HepG2 (cell line): Measurements from ENCODE around the gene ARCN1. TPM values are rescaled to one million over a fixed set of nuclear protein-coding genes. Genes with fewer than 3 reads are reported as not detected.

Experiments
- ATAC-seq: fragments of 200-7000 bp; cut with Tn5 transposase; 3 replicates; pipeline ENCODE4 v1.9.1; 2020; ENCODE audit warnings: mild to moderate bottlenecking, moderate library complexity
- Bru-seq: library from RNA; stranded (reverse); fragments of 400-500 nt; gene quantifications from one replicate; lab custom pipeline; 2021; lab: Mats Ljungman, UMichigan
- BruChase-seq, 2 experiments: library from RNA; stranded (reverse); fragments of 400-500 nt; gene quantifications; one replicate each; lab custom pipeline; 2021; lab: Mats Ljungman, UMichigan
- BruUV-seq: library from RNA; stranded (reverse); fragments of 400-500 nt; replicated peaks from 2 replicates; lab custom pipeline; 2021; lab: Mats Ljungman, UMichigan
- CTCF ChIA-PET: fragments of 300-600 bp; formaldehyde crosslinking; extraction: SDS; loops from one replicate; lab custom pipeline; 2021; ENCODE audit warnings: low total read pairs, inconsistent platforms, low intra/inter-chr PET ratio; lab: Yijun Ruan, JAX
- POLR2A ChIA-PET: fragments of 350-600 bp; sonication (Branson Sonifier 250); formaldehyde crosslinking; loops from one replicate; lab custom pipeline; 2020; ENCODE audit warnings: antibody characterized with exemption, inconsistent platforms; lab: Yijun Ruan, JAX
- DNase-seq: peaks from one replicate; pipeline ENCODE4 v3.0.0-alpha.2; 2015; ENCODE audit warnings: low spot score
- FAIRE-seq: peaks from 3 replicates; lab custom pipeline; 2011; peaks lifted over from hg19 to GRCh38; lab: Jason Lieb, UNC
- H2AFZ ChIP-seq: one replicate; pipeline ENCODE4 v1.6.1; 2011; ENCODE audit warnings: low read length, inconsistent platforms
- H3K27ac ChIP-seq: fragments of 300-600 bp; 3 replicates; pipeline ENCODE4 v1.8.0; 2011; ENCODE audit warnings: mixed run types, mild to moderate bottlenecking, mixed read lengths, low read length, inconsistent platforms; ENCODE audit not compliant: insufficient read depth; ENCODE audit errors: extremely low read length
- H3K27me3 ChIP-seq, 2 experiments: fragments of 200-600 bp in 1 of 2; 2 replicates in 1 of 2; 3 replicates in 1 of 2; pipeline versions ENCODE4 v1.6.0 to v1.8.0; 2011; ENCODE audit warnings: low read length in 2 of 2, mild to moderate bottlenecking in 2 of 2, moderate library complexity in 2 of 2, inconsistent platforms in 1 of 2; ENCODE audit not compliant: insufficient read depth in 2 of 2, control insufficient read depth in 1 of 2
- H3K36me3 ChIP-seq, 2 experiments: fragments of 200-600 bp in 1 of 2; replicated peaks in 1 of 2; 2 replicates in 1 of 2; 3 replicates in 1 of 2; pipeline versions ENCODE4 v1.5.1 to v1.8.0; 2011; ENCODE audit warnings: low read length in 2 of 2, inconsistent platforms in 1 of 2; ENCODE audit not compliant: insufficient read depth in 2 of 2, control insufficient read depth in 1 of 2
- H3K4me1 ChIP-seq: 2 replicates; pipeline ENCODE4 v1.5.1; 2012; ENCODE audit warnings: low read length, inconsistent platforms; ENCODE audit not compliant: insufficient read depth
- H3K4me2 ChIP-seq: 2 replicates; pipeline ENCODE4 v1.6.0; 2011; ENCODE audit warnings: low read depth, low read length, inconsistent platforms
- H3K4me3 ChIP-seq, 3 experiments: fragments of 200-600 bp in 1 of 3; sonication (generic), shearing (Covaris generic) in 1 of 3; replicated peaks in 1 of 3; 2 replicates each; pipeline ENCODE4 v1.5.1; 2011 to 2016; ENCODE audit warnings: low read length in 3 of 3, inconsistent platforms in 2 of 3, low read depth in 2 of 3, mild to moderate bottlenecking in 2 of 3, control low read depth in 1 of 3, mixed read lengths in 1 of 3; ENCODE audit not compliant: insufficient read depth in 1 of 3
- H3K79me2 ChIP-seq: one replicate; pipeline ENCODE4 v1.6.1; 2011; ENCODE audit warnings: low read length, inconsistent platforms; ENCODE audit not compliant: insufficient read depth
- H3K9ac ChIP-seq: 2 replicates; pipeline ENCODE4 v1.6.0; 2011; ENCODE audit warnings: mild to moderate bottlenecking, low read depth, low read length, inconsistent platforms; ENCODE audit not compliant: insufficient read depth
- H3K9me3 ChIP-seq: 2 replicates; pipeline ENCODE4 v1.5.1; 2012; ENCODE audit warnings: mild to moderate bottlenecking, low read length
- H4K20me1 ChIP-seq: 2 replicates; pipeline ENCODE4 v1.6.0; 2011; ENCODE audit warnings: inconsistent platforms, mild to moderate bottlenecking, low read length, moderate library complexity; ENCODE audit not compliant: insufficient read depth
- CREM ChIP-seq, 2 experiments: sonication (generic) in 1 of 2; formaldehyde crosslinking in 1 of 2; IDR thresholded peaks; 2 replicates each; pipeline versions ENCODE4 v1.4.0 to v1.6.1; 2016 to 2020; ENCODE audit warnings: antibody characterized with exemption in 1 of 2, mild to moderate bottlenecking in 1 of 2, missing genetic modification reagents in 1 of 2
- KDM5B ChIP-seq: sonication (generic); formaldehyde crosslinking; IDR thresholded peaks from 2 replicates; pipeline ENCODE4 v1.4.0; 2020; ENCODE audit warnings: missing genetic modification reagents, mild to moderate bottlenecking, borderline replicate concordance
- POGZ ChIP-seq: sonication (generic); formaldehyde crosslinking; IDR thresholded peaks from 2 replicates; pipeline ENCODE4 v1.4.0; 2020; ENCODE audit warnings: mild to moderate bottlenecking, missing genetic modification reagents
- RFXAP ChIP-seq: sonication (generic); formaldehyde crosslinking; IDR thresholded peaks from 2 replicates; pipeline ENCODE4 v1.4.0; 2020; ENCODE audit warnings: missing genetic modification reagents, borderline replicate concordance
- STAT6 ChIP-seq: sonication (generic); formaldehyde crosslinking; IDR thresholded peaks from 2 replicates; pipeline ENCODE4 v1.4.0; 2020; ENCODE audit warnings: missing genetic modification reagents, mild to moderate bottlenecking, borderline replicate concordance
- ZBTB7A ChIP-seq: sonication (generic); formaldehyde crosslinking; IDR thresholded peaks from 2 replicates; pipeline ENCODE4 v1.8.0; 2022; ENCODE audit warnings: mild to moderate bottlenecking, missing genetic modification reagents
- ZFAT ChIP-seq: sonication (generic); formaldehyde crosslinking; conservative IDR thresholded peaks from 2 replicates; pipeline ENCODE4 v1.8.1; 2023; ENCODE audit warnings: missing genetic modification reagents, inconsistent platforms
- ZNF619 ChIP-seq: sonication (generic); formaldehyde crosslinking; IDR thresholded peaks from 2 replicates; pipeline ENCODE4 v1.4.0; 2020; ENCODE audit warnings: mild to moderate bottlenecking, missing genetic modification reagents
- ZNF770 ChIP-seq: sonication (generic); formaldehyde crosslinking; IDR thresholded peaks from 2 replicates; pipeline ENCODE4 v1.5.0; 2020; ENCODE audit warnings: mild to moderate bottlenecking, missing genetic modification reagents
- WGBS: methylation state at CpG from one replicate; pipeline ENCODE4 v1.1.6; 2017; ENCODE audit warnings: low lambda C conversion rate; 5-methylcytosine and 5-hydroxymethylcytosine counted together
- in situ Hi-C: cut with HindIII; loops from 2 replicates; pipeline ENCODE4 v1.10.0; 2017; ENCODE audit warnings: low pct_unique_long_range_greater_than_20kb; ENCODE audit not compliant: extremely low pct_ligation_motif_present
- intact Hi-C: fragments of 100-400 bp; cut with micrococcal nuclease; formaldehyde crosslinking; loops from one replicate; pipeline ENCODE4 v1.10.0; 2022; ENCODE audit not compliant: unreplicated experiment
- long read RNA-seq, 2 experiments: library from RNA in 1 of 2; library from polyadenylated mRNA in 1 of 2; stranded (forward) in 1 of 2; unstranded in 1 of 2; transcript quantifications; one replicate each; pipeline ENCODE4 v2.0.0, GENCODE V29; 2019 to 2022
- polyA minus RNA-seq, 3 experiments: library from RNA; depleted of rRNA, polyadenylated mRNA; stranded (reverse); fragments of >200 nt; gene quantifications; 2 replicates each; pipeline ENCODE4 v1.2.3, GENCODE V29; 2011; ENCODE audit warnings: low replicate concordance in 1 of 3
- polyA plus RNA-seq, 8 experiments: library from polyadenylated mRNA; depleted of rRNA in 3 of 8; stranded (reverse) in 7 of 8; unstranded in 1 of 8; fragments of >200 nt; fragmentation: Illumina TruSeq in 4 of 8; extraction: Trizol in 4 of 8; gene quantifications; 2 replicates each; pipeline versions ENCODE4 v1.2.1 to v1.2.3, GENCODE V29; 2011 to 2016; ENCODE audit warnings: low read depth in 4 of 8, missing spikeins in 1 of 8, mixed read lengths in 1 of 8; ENCODE audit not compliant: insufficient read depth in 1 of 8
- total RNA-seq, 5 experiments: library from RNA; depleted of rRNA; stranded (reverse); fragments of >200 nt; fragmentation: Illumina TruSeq; extraction: Trizol; gene quantifications; 2 replicates each; pipeline ENCODE4 v1.2.3, GENCODE V29; 2016; ENCODE audit warnings: low read depth in 1 of 5

Gene ARCN1
- 148 and 215 TPM in 2 replicates for total RNA-seq (2016; rRNA removed; fragmentation: Illumina TruSeq; extraction: Trizol)
- 21.7 and 21.9 TPM in 2 replicates for total RNA-seq (2016; cell fraction: cytosol; rRNA removed; fragmentation: Illumina TruSeq; extraction: Trizol; ENCODE audit: low read depth)
- total RNA-seq (2016; cell fraction: insoluble cytoplasmic fraction; rRNA removed; fragmentation: Illumina TruSeq; extraction: Trizol), result 143 and 206 TPM in 2 replicates
- total RNA-seq (2016; cell fraction: membrane; rRNA removed; fragmentation: Illumina TruSeq; extraction: Trizol), result 62.1 and 63.9 TPM in 2 replicates
- 61.5 and 78.3 TPM in 2 replicates for total RNA-seq (2016; cell fraction: nucleus; rRNA removed; fragmentation: Illumina TruSeq; extraction: Trizol)
- polyA plus RNA-seq (2011; rRNA removed), result 143 and 200 TPM in 2 replicates
- polyA plus RNA-seq (2011; cell fraction: cytosol; rRNA removed), result 147 and 192 TPM in 2 replicates
- 33.6 and 35.8 TPM in 2 replicates for polyA plus RNA-seq (2011; cell fraction: nucleus; rRNA removed)
- 80.9 and 111 TPM in 2 replicates for polyA plus RNA-seq (2012)
- 9.1 and 10.1 TPM in 2 replicates for polyA plus RNA-seq (2016; cell fraction: cytosol; fragmentation: Illumina TruSeq; extraction: Trizol; ENCODE audit: low read depth)
- 221 and 222 TPM in 2 replicates for polyA plus RNA-seq (2016; cell fraction: insoluble cytoplasmic fraction; fragmentation: Illumina TruSeq; extraction: Trizol; ENCODE audit: low read depth)
- polyA plus RNA-seq (2016; cell fraction: membrane; fragmentation: Illumina TruSeq; extraction: Trizol; ENCODE audit: low read depth), result 36.4 and 39.3 TPM in 2 replicates
- polyA plus RNA-seq (2016; cell fraction: nucleus; fragmentation: Illumina TruSeq; extraction: Trizol; ENCODE audit: insufficient read depth, low read depth), result 95.2 and 101 TPM in 2 replicates
- 78.7 and 166 TPM in 2 replicates for polyA minus RNA-seq (2011; rRNA and poly(A)+ RNA removed; ENCODE audit: low replicate concordance)
- 105 and 121 TPM in 2 replicates for polyA minus RNA-seq (2011; cell fraction: cytosol; rRNA and poly(A)+ RNA removed)
- 31.7 and 41.9 TPM in 2 replicates for polyA minus RNA-seq (2011; cell fraction: nucleus; rRNA and poly(A)+ RNA removed)
- Bru-seq, nascent RNA, result percentile 94 among the genes with signal in this experiment
- BruChase-seq, experiment 1, labeled RNA remaining after a 6-hour chase, result percentile 98 among the genes with signal in this experiment
- percentile 97 among the genes with signal in this experiment for BruChase-seq, experiment 2, labeled RNA remaining after a 2-hour chase
- long read RNA-seq, experiment 1, transcript ARCN1-201 (10 exons, 3,845 nt), result major isoform, 22 of 39 reads
- long read RNA-seq, experiment 1, partial matches to known transcripts, result 14 of 39 reads
- long read RNA-seq, experiment 1, other reads (novel, unspliced or antisense), result 3 of 39 reads
- long read RNA-seq, experiment 2, transcript ARCN1-201 (10 exons, 3,845 nt), result major isoform, 36 of 196 reads
- long read RNA-seq, experiment 2, partial matches to known transcripts, result 153 of 196 reads
- long read RNA-seq, experiment 2, other reads (novel, unspliced or antisense), result 5 of 196 reads

DNA sequence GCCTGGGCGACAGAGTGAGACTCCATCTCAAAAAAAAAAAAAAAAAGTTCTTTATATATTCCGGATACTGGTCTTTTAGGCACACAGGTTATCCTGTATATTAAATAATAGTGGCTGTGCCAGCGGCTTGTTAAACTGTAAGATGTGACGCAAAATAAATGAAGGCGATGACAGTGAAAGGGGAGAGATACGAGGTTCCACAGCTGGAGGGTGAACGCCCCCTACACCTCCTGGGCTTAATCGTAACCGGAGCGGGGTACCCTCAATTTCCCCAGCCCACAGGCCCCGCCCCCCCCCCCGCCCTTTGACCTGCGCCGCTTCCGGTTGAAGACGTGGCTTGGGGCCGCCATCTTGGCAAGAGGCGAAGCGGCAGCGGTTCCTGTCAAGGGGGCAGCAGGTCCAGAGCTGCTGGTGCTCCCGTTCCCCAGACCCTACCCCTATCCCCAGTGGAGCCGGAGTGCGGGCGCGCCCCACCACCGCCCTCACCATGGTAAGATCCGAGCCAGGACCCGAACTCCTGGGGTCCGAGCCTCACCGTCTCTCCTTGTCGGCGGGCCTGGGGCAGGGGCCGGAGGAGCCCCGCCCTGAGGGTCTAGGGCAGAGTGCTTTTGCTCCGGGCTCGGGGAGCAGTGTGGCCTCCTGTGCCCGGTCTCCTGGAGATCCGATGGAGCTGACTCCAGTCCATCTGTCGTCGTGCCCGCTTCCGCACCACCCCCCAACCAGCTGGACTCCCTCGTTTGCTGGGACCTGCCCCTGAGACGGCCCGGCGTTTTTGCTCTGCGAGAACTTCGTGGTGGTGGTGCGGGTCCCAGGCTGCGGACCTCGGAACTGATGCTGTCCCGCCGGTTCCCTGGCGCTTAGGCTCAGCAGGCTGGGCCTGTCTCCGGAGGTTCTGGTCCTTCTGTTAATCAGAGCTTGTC is at the start of gene ARCN1:
ARCN1 (plus strand) TSS at position 349 of the 920 bp plus-strand sequence; CDS start at position 488, 139 bp downstream.
- no peaks in the 10 kb centered on the region; a peak in 1 of 5 replicates for H3K27me3 ChIP-seq
- no peak for FAIRE-seq
- H3K4me3 ChIP-seq, result peak within 1 kb of the TSS; percentile 68 to 97 (median 94)
- peak within 1 kb of the TSS; percentile 83 for H3K4me2 ChIP-seq
- peaks cover 40% of the 10 kb centered on the region for H4K20me1 ChIP-seq
- ChIA-PET POLR2A (interaction anchor here (0.7 to 2.7 kb wide), 10 partner anchors 28 to 804 kb away, joined by 3 to 17 read pairs (median 3); partner anchors contain the start of genes PHLDB1 and TMEM25), CTCF (no interaction called here)
- H2AFZ ChIP-seq, result no peak within 1 kb of the TSS
- in situ Hi-C loops (no loop called here), intact Hi-C loops (loop anchor here (5.0 kb wide), 1 partner anchor 35 kb away; the partner anchor contains the start of gene PHLDB1)
- peaks cover 51% of the 10 kb centered on the region for H3K79me2 ChIP-seq
- H3K36me3 ChIP-seq, result peaks cover 0 to 5% of the 10 kb centered on the region in 2 experiments; a peak in 3 of 5 replicates
- H3K27ac ChIP-seq, result peak within 1 kb of the TSS; percentile 95
- DNase-seq, result peak; percentile 61
- peak within 1 kb of the TSS; percentile 100 for H3K9ac ChIP-seq
- H3K4me1 ChIP-seq, result peaks cover 52% of the 10 kb centered on the region
- peak; percentile 87 for ATAC-seq
- no peaks in the 10 kb centered on the region for H3K9me3 ChIP-seq
- WGBS, result under 1% methylated on average over 16 of the region's 55 CpGs
- BruUV-seq, result no TSS peak
- TF ChIP-seq ZNF770 (CRISPR knock-in tag) (peak; percentile 50; the same call in 1 of the 2 replicates), ZNF619 (peak; percentile 73; the same call in 1 of the 2 replicates), STAT6 (CRISPR knock-in tag) (no peak), ZFAT (CRISPR knock-in tag) (no peak), CREM (IDR thresholded peaks at IDR 0.05) (peak; percentile 33; the same call in 1 of the 2 replicates), CREM (CRISPR knock-in tag; IDR thresholded peaks at IDR 0.05) (no peak), RFXAP (CRISPR knock-in tag) (0 out of 2 replicates have a peak, but pooled peaks have one; percentile 68), POGZ (0 out of 2 replicates have a peak, but pooled peaks have one; percentile 21), ZBTB7A (CRISPR knock-in tag) (no peak), KDM5B (CRISPR knock-in tag) (peak; percentile 35; the same call in 1 of the 2 replicates)
